ENCODE data around the gene PAPOLB.

DNA sequence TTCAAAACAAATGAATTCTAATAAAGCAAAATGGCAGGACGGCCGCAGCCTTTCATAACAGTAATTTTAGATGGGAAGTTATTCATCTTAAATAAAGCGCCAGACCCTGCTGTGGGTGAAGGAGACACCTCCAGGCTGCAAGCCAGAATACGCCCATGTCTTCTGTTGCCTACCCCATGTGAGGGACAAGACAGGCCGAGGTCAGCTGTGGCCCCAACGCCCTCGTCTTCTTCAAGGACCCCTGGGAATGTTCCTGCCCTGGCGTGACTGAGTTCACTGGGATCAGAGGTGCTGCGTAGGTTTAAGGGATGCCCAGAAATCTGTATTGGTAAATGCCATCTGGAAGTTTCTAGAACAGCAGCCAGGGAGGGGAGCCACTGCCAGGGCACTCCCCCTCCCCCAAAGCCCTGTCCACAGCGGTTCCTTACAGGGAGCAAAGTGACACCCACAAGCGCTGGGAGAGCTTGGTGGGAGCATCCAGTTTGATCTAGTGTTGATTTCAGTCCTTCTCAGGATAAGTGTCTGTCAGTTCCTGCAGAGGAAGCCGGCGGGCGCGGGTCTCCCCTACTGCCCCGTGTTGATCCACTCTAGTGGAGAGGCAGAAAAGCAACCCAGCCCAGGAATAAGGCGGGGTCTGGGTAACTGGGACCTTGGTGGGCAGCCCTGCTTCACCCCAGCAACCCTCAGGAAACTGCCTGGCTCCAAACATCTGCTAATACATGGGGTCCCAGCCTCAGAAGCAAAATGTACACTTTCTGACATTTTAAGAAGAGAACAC lies 20.6 kb downstream of the PAPOLB start:
- no peak for TF ChIP-seq CTCF (IDR thresholded peaks at IDR 0.05)
- no peak for TF ChIP-seq POLR2A (IDR thresholded peaks at IDR 0.05)
- no peak for TF ChIP-seq POLR2AphosphoS5 (IDR thresholded peaks at IDR 0.05)
